HL-60 (cell line): ENCODE results near the gene DLEC1.
"Not testable (repeated sequence)": the region's sequence is repeated elsewhere in the genome, so short reads cannot be mapped to it uniquely, and the experiment has no call there.

Experiments
- DNase-seq, 2 experiments: peaks; one replicate each; pipeline ENCODE4 v3.0.0-alpha.2; 2010 to 2020; ENCODE audit warnings: low read depth in 1 of 2, low spot score in 1 of 2
- H3K27ac ChIP-seq: fragments of 250-450 bp; sonication (Bioruptor Pico); replicated peaks from 2 replicates; pipeline ENCODE4 v1.5.1; 2020; ENCODE audit warnings: mild to moderate bottlenecking, moderate library complexity
- H3K27me3 ChIP-seq: fragments of 250-450 bp; sonication (Bioruptor Pico); 2 replicates; pipeline ENCODE4 v1.5.1; 2021; ENCODE audit warnings: mild to moderate bottlenecking, moderate library complexity; ENCODE audit not compliant: insufficient read depth, poor library complexity, severe bottlenecking
- H3K4me3 ChIP-seq: replicated peaks from 2 replicates; pipeline ENCODE4 v1.5.1; 2011; ENCODE audit warnings: mild to moderate bottlenecking, control low read depth, low read length; ENCODE audit not compliant: insufficient read depth
- CTCF ChIP-seq: IDR thresholded peaks from one replicate; pipeline ENCODE4 v1.5.1; 2011; ENCODE audit warnings: low read length, control low read depth, inconsistent platforms; ENCODE audit not compliant: insufficient read depth
- GABPA ChIP-seq: IDR thresholded peaks from 2 replicates; pipeline ENCODE4 v1.6.1; 2012; ENCODE audit warnings: low read depth
- POLR2AphosphoS5 ChIP-seq: IDR thresholded peaks from 2 replicates; pipeline ENCODE4 v1.6.1; 2012; ENCODE audit warnings: low read depth
- REST ChIP-seq: IDR thresholded peaks from 2 replicates; pipeline ENCODE4 v1.6.1; 2012; ENCODE audit warnings: low read depth; ENCODE audit not compliant: insufficient replicate concordance
- SPI1 ChIP-seq: IDR thresholded peaks from 2 replicates; pipeline ENCODE4 v1.6.1; 2012; ENCODE audit warnings: low read depth, mild to moderate bottlenecking, borderline replicate concordance

Gene DLEC1

GRCh38 chr3:38031022-38031994 lies 7.7 kb upstream of the DLEC1 start:
- no peak for TF ChIP-seq CTCF
- H3K27ac ChIP-seq = no peak overlapping the region
- H3K4me3 ChIP-seq = no peak overlapping the region
- DNase-seq = no peak
- H3K27me3 ChIP-seq = peaks cover 34% of the 10 kb centered on the region

DNA sequence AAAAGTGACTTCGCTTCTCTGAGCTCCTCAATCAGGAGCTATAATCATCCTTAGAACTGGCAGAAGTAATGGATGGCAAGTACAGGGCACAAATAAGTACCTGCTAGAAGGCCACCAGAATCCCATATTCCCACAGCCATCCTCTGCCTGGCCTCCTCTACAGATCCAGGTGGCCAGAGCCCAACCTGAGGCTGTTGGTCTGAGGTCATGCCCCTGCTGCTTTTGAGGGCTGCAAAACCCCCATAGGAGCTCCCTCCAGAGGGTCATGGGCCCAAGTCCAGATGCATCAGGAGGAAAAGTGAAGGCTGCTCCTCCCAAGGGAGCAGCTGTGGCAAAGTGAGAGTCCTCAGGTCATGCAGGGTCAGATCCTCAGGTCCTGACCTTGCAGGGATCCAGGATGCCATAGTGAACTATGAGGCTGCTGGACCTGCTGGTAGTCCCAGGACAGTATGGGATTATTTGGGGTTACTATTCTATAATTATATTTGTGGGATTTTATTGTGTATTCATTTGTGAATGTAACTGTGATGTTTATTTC lies 6.6 kb upstream of the DLEC1 start:
- H3K4me3 ChIP-seq = no peak overlapping the region
- TF ChIP-seq REST = no peak
- no peak for TF ChIP-seq CTCF
- TF ChIP-seq SPI1 = no peak
- no peak for TF ChIP-seq POLR2AphosphoS5
- no peak for TF ChIP-seq GABPA
- no peak for DNase-seq
- no peak overlapping the region for H3K27ac ChIP-seq
- peaks cover 34% of the 10 kb centered on the region for H3K27me3 ChIP-seq

GRCh38 chr3:38033586-38033985 lies 5.4 kb upstream of the DLEC1 start:
- peaks cover 24% of the 10 kb centered on the region for H3K27me3 ChIP-seq
- H3K27ac ChIP-seq, DNase-seq, H3K4me3 ChIP-seq: not testable (repeated sequence)

GRCh38 chr3:38034335-38034734 lies 4.7 kb upstream of the DLEC1 start:
- not testable (repeated sequence) for H3K4me3 ChIP-seq, DNase-seq, H3K27ac ChIP-seq
- H3K27me3 ChIP-seq = peaks cover 18% of the 10 kb centered on the region

DNA sequence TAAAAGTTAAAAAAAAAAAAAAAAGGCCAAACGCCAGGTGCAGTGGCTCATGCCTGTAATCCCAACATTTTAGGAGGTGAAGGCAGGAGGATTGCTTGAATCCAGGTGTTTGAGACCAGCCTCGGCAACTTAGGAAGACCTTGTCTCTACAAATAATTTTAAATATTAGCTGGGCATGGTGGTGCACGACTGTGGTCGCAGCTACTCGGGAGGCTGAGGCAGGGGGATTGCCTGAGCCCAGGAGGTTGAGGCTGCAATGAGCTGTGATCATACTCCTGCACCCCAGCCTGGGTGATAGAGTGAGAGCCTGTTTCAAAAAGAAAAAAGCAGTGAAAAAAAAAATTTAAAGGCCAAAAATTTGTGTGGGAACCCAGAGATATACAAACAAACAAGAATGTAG lies 2.7 kb upstream of the DLEC1 start:
- peaks cover 3% of the 10 kb centered on the region for H3K27me3 ChIP-seq
- no peak overlapping the region for H3K4me3 ChIP-seq
- H3K27ac ChIP-seq = no peak overlapping the region
- TF ChIP-seq SPI1 (no peak), CTCF (no peak), POLR2AphosphoS5 (no peak), GABPA (no peak), REST (no peak)
- DNase-seq = no peak
